Measurements from ENCODE around the gene RFWD3. TPM values are rescaled to one million over a fixed set of nuclear protein-coding genes. Genes with fewer than 3 reads are reported as not detected.

Gene RFWD3
- total RNA-seq, 1 donor from 2014 or later: 34.3 TPM

DNA sequence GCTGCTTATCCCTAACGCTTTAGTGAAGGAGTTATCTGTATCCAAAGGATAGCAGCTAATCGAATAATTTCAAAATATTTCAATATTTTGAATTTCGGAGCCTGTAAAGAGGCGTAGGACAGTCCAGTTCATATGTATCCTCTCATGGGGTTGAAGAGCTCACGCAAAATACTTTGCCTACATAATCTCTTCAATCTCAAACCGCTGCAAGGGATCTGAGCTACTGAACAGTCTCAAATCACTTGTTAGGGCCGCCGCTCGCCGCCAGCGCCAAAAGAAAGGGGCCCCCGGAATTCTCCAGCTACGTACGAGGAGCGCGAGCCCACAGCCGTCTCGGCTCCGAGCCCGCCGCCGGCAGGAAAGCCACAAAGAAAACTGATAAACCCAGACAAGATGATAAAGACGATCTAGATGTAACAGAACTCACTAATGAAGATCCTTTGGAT lies 601 bp upstream of the RFWD3 start:
- no peak for FAIRE-seq

DNA sequence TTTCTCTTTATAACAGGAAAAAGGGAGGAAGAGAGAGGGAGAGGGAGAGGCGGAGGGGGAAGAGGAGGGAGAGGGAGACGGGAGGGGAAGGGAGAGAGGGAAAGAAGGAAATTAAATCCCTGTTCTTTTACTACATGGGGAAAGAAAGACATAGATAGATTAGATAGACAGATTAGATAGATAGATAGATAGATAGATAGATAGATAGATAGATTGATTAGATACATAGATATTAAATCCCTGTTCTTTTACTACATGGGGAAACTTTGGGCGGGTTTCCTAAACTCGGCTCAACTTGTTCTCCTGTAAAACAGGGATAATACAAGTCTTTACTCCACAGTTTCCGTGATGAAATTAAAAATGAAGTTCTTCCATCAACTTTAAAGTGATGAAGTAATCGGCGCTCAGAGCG lies 661 bp downstream of the RFWD3 start:
- TF ChIP-seq, protein P1, sequence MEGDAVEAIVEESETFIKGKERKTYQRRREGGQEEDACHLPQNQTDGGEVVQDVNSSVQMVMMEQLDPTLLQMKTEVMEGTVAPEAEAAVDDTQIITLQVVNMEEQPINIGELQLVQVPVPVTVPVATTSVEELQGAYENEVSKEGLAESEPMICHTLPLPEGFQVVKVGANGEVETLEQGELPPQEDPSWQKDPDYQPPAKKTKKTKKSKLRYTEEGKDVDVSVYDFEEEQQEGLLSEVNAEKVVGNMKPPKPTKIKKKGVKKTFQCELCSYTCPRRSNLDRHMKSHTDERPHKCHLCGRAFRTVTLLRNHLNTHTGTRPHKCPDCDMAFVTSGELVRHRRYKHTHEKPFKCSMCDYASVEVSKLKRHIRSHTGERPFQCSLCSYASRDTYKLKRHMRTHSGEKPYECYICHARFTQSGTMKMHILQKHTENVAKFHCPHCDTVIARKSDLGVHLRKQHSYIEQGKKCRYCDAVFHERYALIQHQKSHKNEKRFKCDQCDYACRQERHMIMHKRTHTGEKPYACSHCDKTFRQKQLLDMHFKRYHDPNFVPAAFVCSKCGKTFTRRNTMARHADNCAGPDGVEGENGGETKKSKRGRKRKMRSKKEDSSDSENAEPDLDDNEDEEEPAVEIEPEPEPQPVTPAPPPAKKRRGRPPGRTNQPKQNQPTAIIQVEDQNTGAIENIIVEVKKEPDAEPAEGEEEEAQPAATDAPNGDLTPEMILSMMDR (IDR thresholded peaks at IDR 0.05; ENCODE audit: insufficient read depth, low read depth, low read length): no peak
- TF ChIP-seq EZH2 (IDR thresholded peaks at IDR 0.05; ENCODE audit: insufficient read depth, low read length): no peak
- H2AFZ ChIP-seq (ENCODE audit: low read depth, low read length): no peak overlapping the region
- peak overlapping the region; percentile 73 for H3K27ac ChIP-seq (ENCODE audit: low read depth, low read length)
- H3K27me3 ChIP-seq (ENCODE audit: insufficient read depth, low read length): no peaks in the 10 kb centered on the region
- H3K36me3 ChIP-seq (ENCODE audit: insufficient read depth, low read length): peaks cover 13% of the 10 kb centered on the region
- no peaks in the 10 kb centered on the region for H3K9me3 ChIP-seq (ENCODE audit: insufficient read depth, low read depth, low read length)
- DNase-seq (ENCODE audit: low read depth): no peak
- peak overlapping the region; percentile 89 for H3K4me2 ChIP-seq (ENCODE audit: low read length)
- H3K4me3 ChIP-seq (ENCODE audit: insufficient read depth, low read depth, low read length): peak overlapping the region; percentile 81
- Mint-ChIP-seq H3K36me3 (ENCODE audit: low read depth, unreplicated experiment) (peaks cover 8% of the 10 kb centered on the region), H3K27me3 (ENCODE audit: low read depth, unreplicated experiment) (no peaks in the 10 kb centered on the region), H3K27ac (ENCODE audit: unreplicated experiment) (no peak overlapping the region), H3K9me3 (ENCODE audit: unreplicated experiment) (no peaks in the 10 kb centered on the region), H3K4me3 (ENCODE audit: unreplicated experiment) (peak overlapping the region; percentile 90), H3K4me1 (ENCODE audit: low read depth, unreplicated experiment) (peaks cover 6% of the 10 kb centered on the region)
- H3K4me1 ChIP-seq (ENCODE audit: insufficient read depth, low read length): no peaks in the 10 kb centered on the region
- peak overlapping the region; percentile 88 for H3K9ac ChIP-seq (ENCODE audit: low read length)
- H3K79me2 ChIP-seq (ENCODE audit: insufficient read depth, low read length): peaks cover 57% of the 10 kb centered on the region
- FAIRE-seq: no peak
- H4K20me1 ChIP-seq (ENCODE audit: insufficient read depth, low read length): peaks cover 15% of the 10 kb centered on the region

More for the DNA sequence above, 601 bp upstream of the RFWD3 start:
- Mint-ChIP-seq H3K4me1 (ENCODE audit: low read depth, unreplicated experiment) (peaks cover 6% of the 10 kb centered on the region), H3K4me3 (ENCODE audit: unreplicated experiment) (peak overlapping the region; percentile 90), H3K27me3 (ENCODE audit: low read depth, unreplicated experiment) (peaks cover 3% of the 10 kb centered on the region), H3K9me3 (ENCODE audit: unreplicated experiment) (no peaks in the 10 kb centered on the region), H3K27ac (ENCODE audit: unreplicated experiment) (no peak overlapping the region), H3K36me3 (ENCODE audit: low read depth, unreplicated experiment) (peaks cover 4% of the 10 kb centered on the region)
- peak overlapping the region; percentile 81 for H3K4me3 ChIP-seq (ENCODE audit: insufficient read depth, low read depth, low read length)
- peaks cover 10% of the 10 kb centered on the region for H3K36me3 ChIP-seq (ENCODE audit: insufficient read depth, low read length)
- TF ChIP-seq EZH2 (IDR thresholded peaks at IDR 0.05; ENCODE audit: insufficient read depth, low read length): no peak
- TF ChIP-seq, protein P1 (IDR thresholded peaks at IDR 0.05; ENCODE audit: insufficient read depth, low read depth, low read length): no peak
- peaks cover 12% of the 10 kb centered on the region for H4K20me1 ChIP-seq (ENCODE audit: insufficient read depth, low read length)
- H3K9me3 ChIP-seq (ENCODE audit: insufficient read depth, low read depth, low read length): no peaks in the 10 kb centered on the region
- no peaks in the 10 kb centered on the region for H3K27me3 ChIP-seq (ENCODE audit: insufficient read depth, low read length)
- H2AFZ ChIP-seq (ENCODE audit: low read depth, low read length): peak overlapping the region; percentile 93
- H3K4me1 ChIP-seq (ENCODE audit: insufficient read depth, low read length): no peaks in the 10 kb centered on the region
- peak overlapping the region; percentile 51 for H3K27ac ChIP-seq (ENCODE audit: low read depth, low read length)
- peak overlapping the region; percentile 95 for H3K4me2 ChIP-seq (ENCODE audit: low read length)
- H3K9ac ChIP-seq (ENCODE audit: low read length): peak overlapping the region; percentile 77
- DNase-seq (ENCODE audit: low read depth): peak; percentile 18
- peaks cover 45% of the 10 kb centered on the region for H3K79me2 ChIP-seq (ENCODE audit: insufficient read depth, low read length)

GRCh38 chr16:74661064-74661463 lies 5.6 kb downstream of the RFWD3 start:
- Mint-ChIP-seq H3K9me3 (ENCODE audit: unreplicated experiment) (no peaks in the 10 kb centered on the region), H3K27ac (ENCODE audit: unreplicated experiment) (no peak overlapping the region), H3K4me3 (ENCODE audit: unreplicated experiment) (no peak overlapping the region), H3K36me3 (ENCODE audit: low read depth, unreplicated experiment) (peaks cover 22% of the 10 kb centered on the region), H3K4me1 (ENCODE audit: low read depth, unreplicated experiment) (peaks cover 10% of the 10 kb centered on the region), H3K27me3 (ENCODE audit: low read depth, unreplicated experiment) (no peaks in the 10 kb centered on the region)
- DNase-seq (ENCODE audit: low read depth): no peak
- H3K9me3 ChIP-seq (ENCODE audit: insufficient read depth, low read depth, low read length): no peaks in the 10 kb centered on the region
- no peaks in the 10 kb centered on the region for H3K27me3 ChIP-seq (ENCODE audit: insufficient read depth, low read length)
- H3K27ac ChIP-seq (ENCODE audit: low read depth, low read length): no peak overlapping the region
- peaks cover 39% of the 10 kb centered on the region for H3K36me3 ChIP-seq (ENCODE audit: insufficient read depth, low read length)
- H3K4me1 ChIP-seq (ENCODE audit: insufficient read depth, low read length): no peaks in the 10 kb centered on the region
- H3K4me3 ChIP-seq (ENCODE audit: insufficient read depth, low read depth, low read length): no peak overlapping the region
- no peak overlapping the region for H3K9ac ChIP-seq (ENCODE audit: low read length)
- TF ChIP-seq, protein P1 (IDR thresholded peaks at IDR 0.05; ENCODE audit: insufficient read depth, low read depth, low read length): no peak
- TF ChIP-seq EZH2 (IDR thresholded peaks at IDR 0.05; ENCODE audit: insufficient read depth, low read length): no peak
- peaks cover 54% of the 10 kb centered on the region for H4K20me1 ChIP-seq (ENCODE audit: insufficient read depth, low read length)
- FAIRE-seq: no peak
- no peak overlapping the region for H2AFZ ChIP-seq (ENCODE audit: low read depth, low read length)
- peaks cover 100% of the 10 kb centered on the region for H3K79me2 ChIP-seq (ENCODE audit: insufficient read depth, low read length)
- H3K4me2 ChIP-seq (ENCODE audit: low read length): no peak overlapping the region
